ENCODE results near the gene CEMIP. TPM values are rescaled to one million over a fixed set of nuclear protein-coding genes. Genes with fewer than 3 reads are reported as not detected.

The CEMIP gene
- total and polyA plus RNA-seq, 2 experiments from 2014 or later = 0.27 to 2.1 TPM

DNA sequence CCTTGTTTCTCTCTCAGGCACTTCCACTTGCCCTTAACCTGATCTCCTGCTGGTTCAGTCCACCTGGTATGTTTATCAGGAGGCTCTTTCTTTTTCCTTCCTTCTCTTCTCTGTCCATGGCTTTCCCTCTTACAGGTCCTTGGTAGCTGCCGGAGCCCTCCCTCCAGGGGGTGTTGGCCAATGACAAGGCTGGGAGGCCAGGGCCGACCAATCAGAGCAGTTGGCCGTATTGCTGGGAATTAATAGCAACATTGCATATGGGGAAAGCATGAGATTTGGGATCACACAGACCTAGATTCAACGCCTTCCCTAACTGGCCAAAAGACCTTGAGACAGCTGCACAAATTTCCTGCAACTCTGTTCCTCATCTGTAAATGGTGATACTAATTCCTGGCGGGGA is 62.4 kb downstream of the CEMIP start:
- Mint-ChIP-seq H3K27ac (no peak overlapping the region), H3K27me3 (ENCODE audit: insufficient read depth, low read depth, poor library complexity) (peaks cover 19% of the 10 kb centered on the region), H3K36me3 (ENCODE audit: low read depth) (no peaks in the 10 kb centered on the region; the same call in 2 of the 3 replicates), H3K4me1 (peaks cover 12% of the 10 kb centered on the region), H3K4me3 (no peak overlapping the region), H3K9me3 (no peaks in the 10 kb centered on the region; the same call in 2 of the 3 replicates)
- H3F3A ChIP-seq (replicated peaks; ENCODE audit: low read depth) = no peaks in the 10 kb centered on the region
- H3K4me1 ChIP-seq (ENCODE audit: insufficient read depth) = no peaks in the 10 kb centered on the region
- DNase-seq (ENCODE audit: low spot score) (no peak), ATAC-seq (no peak)
- H4K20me1 ChIP-seq (replicated peaks; ENCODE audit: insufficient read depth) = no peaks in the 10 kb centered on the region
- 0 out of 2 replicates have a peak, but pooled peaks cover 13% of the 10 kb centered on the region for H3K9me2 ChIP-seq (ENCODE audit: insufficient read depth)
- no peaks in the 10 kb centered on the region for H3K27me3 ChIP-seq (ENCODE audit: insufficient read depth)
- H3K27ac ChIP-seq (ENCODE audit: low read depth) = no peak overlapping the region
- H3K79me2 ChIP-seq (replicated peaks; ENCODE audit: insufficient read depth) = no peaks in the 10 kb centered on the region
- no peaks in the 10 kb centered on the region for H3K36me3 ChIP-seq (ENCODE audit: insufficient read depth)
- TF ChIP-seq CTCF (conservative IDR thresholded peaks at IDR 0.05; ENCODE audit: low read depth in 2 of 2) (no peak), ZNF331 (CRISPR knock-in tag; IDR thresholded peaks at IDR 0.05; ENCODE audit: low read depth) (no peak), ZNF114 (CRISPR knock-in tag; IDR thresholded peaks at IDR 0.05) (no peak), EZH2phosphoT487 (IDR thresholded peaks at IDR 0.05; ENCODE audit: unreplicated experiment) (no peak), STAT1 (IDR thresholded peaks at IDR 0.05; ENCODE audit: unreplicated experiment) (no peak), ETS1 (IDR thresholded peaks at IDR 0.05) (no peak), NANOG (IDR thresholded peaks at IDR 0.05; ENCODE audit: borderline replicate concordance) (no peak)
- TF ChIP-seq, protein P1, sequence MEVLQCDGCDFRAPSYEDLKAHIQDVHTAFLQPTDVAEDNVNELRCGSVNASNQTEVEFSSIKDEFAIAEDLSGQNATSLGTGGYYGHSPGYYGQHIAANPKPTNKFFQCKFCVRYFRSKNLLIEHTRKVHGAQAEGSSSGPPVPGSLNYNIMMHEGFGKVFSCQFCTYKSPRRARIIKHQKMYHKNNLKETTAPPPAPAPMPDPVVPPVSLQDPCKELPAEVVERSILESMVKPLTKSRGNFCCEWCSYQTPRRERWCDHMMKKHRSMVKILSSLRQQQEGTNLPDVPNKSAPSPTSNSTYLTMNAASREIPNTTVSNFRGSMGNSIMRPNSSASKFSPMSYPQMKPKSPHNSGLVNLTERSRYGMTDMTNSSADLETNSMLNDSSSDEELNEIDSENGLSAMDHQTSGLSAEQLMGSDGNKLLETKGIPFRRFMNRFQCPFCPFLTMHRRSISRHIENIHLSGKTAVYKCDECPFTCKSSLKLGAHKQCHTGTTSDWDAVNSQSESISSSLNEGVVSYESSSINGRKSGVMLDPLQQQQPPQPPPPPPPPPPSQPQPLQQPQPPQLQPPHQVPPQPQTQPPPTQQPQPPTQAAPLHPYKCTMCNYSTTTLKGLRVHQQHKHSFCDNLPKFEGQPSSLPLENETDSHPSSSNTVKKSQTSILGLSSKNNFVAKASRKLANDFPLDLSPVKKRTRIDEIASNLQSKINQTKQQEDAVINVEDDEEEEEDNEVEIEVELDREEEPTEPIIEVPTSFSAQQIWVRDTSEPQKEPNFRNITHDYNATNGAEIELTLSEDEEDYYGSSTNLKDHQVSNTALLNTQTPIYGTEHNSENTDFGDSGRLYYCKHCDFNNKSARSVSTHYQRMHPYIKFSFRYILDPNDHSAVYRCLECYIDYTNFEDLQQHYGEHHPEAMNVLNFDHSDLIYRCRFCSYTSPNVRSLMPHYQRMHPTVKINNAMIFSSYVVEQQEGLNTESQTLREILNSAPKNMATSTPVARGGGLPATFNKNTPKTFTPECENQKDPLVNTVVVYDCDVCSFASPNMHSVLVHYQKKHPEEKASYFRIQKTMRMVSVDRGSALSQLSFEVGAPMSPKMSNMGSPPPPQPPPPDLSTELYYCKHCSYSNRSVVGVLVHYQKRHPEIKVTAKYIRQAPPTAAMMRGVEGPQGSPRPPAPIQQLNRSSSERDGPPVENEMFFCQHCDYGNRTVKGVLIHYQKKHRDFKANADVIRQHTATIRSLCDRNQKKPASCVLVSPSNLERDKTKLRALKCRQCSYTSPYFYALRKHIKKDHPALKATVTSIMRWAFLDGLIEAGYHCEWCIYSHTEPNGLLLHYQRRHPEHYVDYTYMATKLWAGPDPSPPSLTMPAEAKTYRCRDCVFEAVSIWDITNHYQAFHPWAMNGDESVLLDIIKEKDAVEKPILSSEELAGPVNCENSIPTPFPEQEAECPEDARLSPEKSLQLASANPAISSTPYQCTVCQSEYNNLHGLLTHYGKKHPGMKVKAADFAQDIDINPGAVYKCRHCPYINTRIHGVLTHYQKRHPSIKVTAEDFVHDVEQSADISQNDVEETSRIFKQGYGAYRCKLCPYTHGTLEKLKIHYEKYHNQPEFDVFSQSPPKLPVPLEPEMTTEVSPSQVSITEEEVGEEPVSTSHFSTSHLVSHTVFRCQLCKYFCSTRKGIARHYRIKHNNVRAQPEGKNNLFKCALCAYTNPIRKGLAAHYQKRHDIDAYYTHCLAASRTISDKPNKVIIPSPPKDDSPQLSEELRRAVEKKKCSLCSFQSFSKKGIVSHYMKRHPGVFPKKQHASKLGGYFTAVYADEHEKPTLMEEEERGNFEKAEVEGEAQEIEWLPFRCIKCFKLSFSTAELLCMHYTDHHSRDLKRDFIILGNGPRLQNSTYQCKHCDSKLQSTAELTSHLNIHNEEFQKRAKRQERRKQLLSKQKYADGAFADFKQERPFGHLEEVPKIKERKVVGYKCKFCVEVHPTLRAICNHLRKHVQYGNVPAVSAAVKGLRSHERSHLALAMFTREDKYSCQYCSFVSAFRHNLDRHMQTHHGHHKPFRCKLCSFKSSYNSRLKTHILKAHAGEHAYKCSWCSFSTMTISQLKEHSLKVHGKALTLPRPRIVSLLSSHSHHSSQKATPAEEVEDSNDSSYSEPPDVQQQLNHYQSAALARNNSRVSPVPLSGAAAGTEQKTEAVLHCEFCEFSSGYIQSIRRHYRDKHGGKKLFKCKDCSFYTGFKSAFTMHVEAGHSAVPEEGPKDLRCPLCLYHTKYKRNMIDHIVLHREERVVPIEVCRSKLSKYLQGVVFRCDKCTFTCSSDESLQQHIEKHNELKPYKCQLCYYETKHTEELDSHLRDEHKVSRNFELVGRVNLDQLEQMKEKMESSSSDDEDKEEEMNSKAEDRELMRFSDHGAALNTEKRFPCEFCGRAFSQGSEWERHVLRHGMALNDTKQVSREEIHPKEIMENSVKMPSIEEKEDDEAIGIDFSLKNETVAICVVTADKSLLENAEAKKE (CRISPR knock-in tag; IDR thresholded peaks at IDR 0.05) = no peak
- H2AFZ ChIP-seq = no peak overlapping the region
- H3K4me3 ChIP-seq = no peak overlapping the region
- no peak overlapping the region for H3K4me2 ChIP-seq
